HepG2 (cell line): ENCODE data around the gene GAS6. TPM values are rescaled to one million over a fixed set of nuclear protein-coding genes. Genes with fewer than 3 reads are reported as not detected.

Experiments used
- ATAC-seq: fragments of 200-7000 bp; cut with Tn5 transposase; 3 replicates; pipeline ENCODE4 v1.9.1; 2020; ENCODE audit warnings: mild to moderate bottlenecking, moderate library complexity
- BruUV-seq: library from RNA; stranded (reverse); fragments of 400-500 nt; replicated peaks from 2 replicates; lab custom pipeline; 2021; lab: Mats Ljungman, UMichigan
- CTCF ChIA-PET: fragments of 300-600 bp; formaldehyde crosslinking; extraction: SDS; loops from one replicate; lab custom pipeline; 2021; ENCODE audit warnings: low total read pairs, inconsistent platforms, low intra/inter-chr PET ratio; lab: Yijun Ruan, JAX
- POLR2A ChIA-PET: fragments of 350-600 bp; sonication (Branson Sonifier 250); formaldehyde crosslinking; loops from one replicate; lab custom pipeline; 2020; ENCODE audit warnings: antibody characterized with exemption, inconsistent platforms; lab: Yijun Ruan, JAX
- DNase-seq: peaks from one replicate; pipeline ENCODE4 v3.0.0-alpha.2; 2015; ENCODE audit warnings: low spot score
- FAIRE-seq: peaks from 3 replicates; lab custom pipeline; 2011; peaks lifted over from hg19 to GRCh38; lab: Jason Lieb, UNC
- H2AFZ ChIP-seq: one replicate; pipeline ENCODE4 v1.6.1; 2011; ENCODE audit warnings: low read length, inconsistent platforms
- H3K27ac ChIP-seq: fragments of 300-600 bp; 3 replicates; pipeline ENCODE4 v1.8.0; 2011; ENCODE audit warnings: mixed run types, mild to moderate bottlenecking, mixed read lengths, low read length, inconsistent platforms; ENCODE audit not compliant: insufficient read depth; ENCODE audit errors: extremely low read length
- H3K27me3 ChIP-seq, 2 experiments: fragments of 200-600 bp in 1 of 2; 2 replicates in 1 of 2; 3 replicates in 1 of 2; pipeline versions ENCODE4 v1.6.0 to v1.8.0; 2011; ENCODE audit warnings: low read length in 2 of 2, mild to moderate bottlenecking in 2 of 2, moderate library complexity in 2 of 2, inconsistent platforms in 1 of 2; ENCODE audit not compliant: insufficient read depth in 2 of 2, control insufficient read depth in 1 of 2
- H3K36me3 ChIP-seq, 2 experiments: fragments of 200-600 bp in 1 of 2; replicated peaks in 1 of 2; 2 replicates in 1 of 2; 3 replicates in 1 of 2; pipeline versions ENCODE4 v1.5.1 to v1.8.0; 2011; ENCODE audit warnings: low read length in 2 of 2, inconsistent platforms in 1 of 2; ENCODE audit not compliant: insufficient read depth in 2 of 2, control insufficient read depth in 1 of 2
- H3K4me1 ChIP-seq: 2 replicates; pipeline ENCODE4 v1.5.1; 2012; ENCODE audit warnings: low read length, inconsistent platforms; ENCODE audit not compliant: insufficient read depth
- H3K4me2 ChIP-seq: 2 replicates; pipeline ENCODE4 v1.6.0; 2011; ENCODE audit warnings: low read depth, low read length, inconsistent platforms
- H3K4me3 ChIP-seq, 3 experiments: fragments of 200-600 bp in 1 of 3; sonication (generic), shearing (Covaris generic) in 1 of 3; replicated peaks in 1 of 3; 2 replicates each; pipeline ENCODE4 v1.5.1; 2011 to 2016; ENCODE audit warnings: low read length in 3 of 3, inconsistent platforms in 2 of 3, low read depth in 2 of 3, mild to moderate bottlenecking in 2 of 3, control low read depth in 1 of 3, mixed read lengths in 1 of 3; ENCODE audit not compliant: insufficient read depth in 1 of 3
- H3K79me2 ChIP-seq: one replicate; pipeline ENCODE4 v1.6.1; 2011; ENCODE audit warnings: low read length, inconsistent platforms; ENCODE audit not compliant: insufficient read depth
- H3K9ac ChIP-seq: 2 replicates; pipeline ENCODE4 v1.6.0; 2011; ENCODE audit warnings: mild to moderate bottlenecking, low read depth, low read length, inconsistent platforms; ENCODE audit not compliant: insufficient read depth
- H3K9me3 ChIP-seq: 2 replicates; pipeline ENCODE4 v1.5.1; 2012; ENCODE audit warnings: mild to moderate bottlenecking, low read length
- H4K20me1 ChIP-seq: 2 replicates; pipeline ENCODE4 v1.6.0; 2011; ENCODE audit warnings: inconsistent platforms, mild to moderate bottlenecking, low read length, moderate library complexity; ENCODE audit not compliant: insufficient read depth
- MLX ChIP-seq: IDR thresholded peaks from 2 replicates; pipeline ENCODE4 v1.6.1; 2016
- USF2 ChIP-seq, 2 experiments: sonication (generic) in 1 of 2; formaldehyde crosslinking in 1 of 2; IDR thresholded peaks; 2 replicates each; pipeline versions ENCODE4 v1.5.1 to v1.6.1; 2011 to 2020; ENCODE audit warnings: borderline replicate concordance in 1 of 2, low read depth in 1 of 2, low read length in 1 of 2, mild to moderate bottlenecking in 1 of 2, missing genetic modification reagents in 1 of 2, moderate library complexity in 1 of 2
- ZBTB25 ChIP-seq: IDR thresholded peaks from 2 replicates; pipeline ENCODE4 v1.6.1; 2018; ENCODE audit warnings: missing genetic modification reagents
- WGBS: methylation state at CpG from one replicate; pipeline ENCODE4 v1.1.6; 2017; ENCODE audit warnings: low lambda C conversion rate; 5-methylcytosine and 5-hydroxymethylcytosine counted together
- in situ Hi-C: cut with HindIII; loops from 2 replicates; pipeline ENCODE4 v1.10.0; 2017; ENCODE audit warnings: low pct_unique_long_range_greater_than_20kb; ENCODE audit not compliant: extremely low pct_ligation_motif_present
- intact Hi-C: fragments of 100-400 bp; cut with micrococcal nuclease; formaldehyde crosslinking; loops from one replicate; pipeline ENCODE4 v1.10.0; 2022; ENCODE audit not compliant: unreplicated experiment
- polyA plus RNA-seq, 8 experiments: library from polyadenylated mRNA; depleted of rRNA in 3 of 8; stranded (reverse) in 7 of 8; unstranded in 1 of 8; fragments of >200 nt; fragmentation: Illumina TruSeq in 4 of 8; extraction: Trizol in 4 of 8; gene quantifications; 2 replicates each; pipeline versions ENCODE4 v1.2.1 to v1.2.3, GENCODE V29; 2011 to 2016; ENCODE audit warnings: low read depth in 4 of 8, missing spikeins in 1 of 8, mixed read lengths in 1 of 8; ENCODE audit not compliant: insufficient read depth in 1 of 8
- total RNA-seq, 5 experiments: library from RNA; depleted of rRNA; stranded (reverse); fragments of >200 nt; fragmentation: Illumina TruSeq; extraction: Trizol; gene quantifications; 2 replicates each; pipeline ENCODE4 v1.2.3, GENCODE V29; 2016; ENCODE audit warnings: low read depth in 1 of 5

GAS6 gene
- total and polyA plus RNA-seq, 2 of the 13 experiments (the other 11 are each of a cell fraction or from before 2014, with no cell fraction given), result 0.09 to 0.24 TPM

DNA sequence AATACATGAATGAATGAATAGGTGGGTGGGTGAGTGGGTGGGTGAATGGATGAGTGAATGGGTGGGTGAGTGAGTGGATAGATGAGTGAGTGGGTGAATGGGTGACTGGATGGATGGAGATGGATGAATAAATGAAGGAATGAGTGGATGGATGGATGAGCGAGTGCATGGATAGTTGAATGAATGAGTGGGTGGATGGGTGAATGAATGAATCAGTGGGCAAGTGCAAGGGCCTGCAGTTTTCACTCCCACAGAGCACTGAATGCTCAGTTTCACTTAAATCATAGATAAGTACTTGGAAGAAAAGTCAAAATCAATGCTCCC lies 12.4 kb downstream of the GAS6 start:
- in situ Hi-C loops (no loop called here), intact Hi-C loops (no loop called here)
- H3K9me3 ChIP-seq, result no peaks in the 10 kb centered on the region
- H3K79me2 ChIP-seq, result no peaks in the 10 kb centered on the region
- H3K27me3 ChIP-seq, result peaks cover 0 to 4% of the 10 kb centered on the region in 2 experiments; a peak in 1 of 5 replicates
- no peak for TF ChIP-seq ZBTB25
- no peak for TF ChIP-seq USF2 (IDR thresholded peaks at IDR 0.05; ENCODE audit: low read depth, low read length)
- TF ChIP-seq USF2 (CRISPR knock-in tag; IDR thresholded peaks at IDR 0.05; ENCODE audit: borderline replicate concordance), result no peak
- no peak for TF ChIP-seq MLX
- TF ChIP-seq, all 625 proteins: peak for 0
- Histone ChIP-seq H3K4me1 (peaks cover 29% of the 10 kb centered on the region), H4K20me1 (no peaks in the 10 kb centered on the region), H3K4me3 (no peak overlapping the region), H3K27ac (no peak overlapping the region), H3K9ac (no peak overlapping the region), H3K36me3 (no peaks in the 10 kb centered on the region), H3K4me2 (no peak overlapping the region), H2AFZ (no peak overlapping the region)
- no peak for FAIRE-seq
- BruUV-seq, result no TSS peak
- no peak for DNase-seq
- ChIA-PET CTCF (no interaction called here), POLR2A (no interaction called here)
- 81% methylated on average over 1 of the region's 1 CpG for WGBS
- ATAC-seq, result no peak
